Left lobe of liver (tissue), 2 donors: Measurements from ENCODE around the gene SLITRK3. TPM values are rescaled to one million over a fixed set of nuclear protein-coding genes. Genes with fewer than 3 reads are reported as not detected.
A peak's percentile ranks its signal among the peaks of the same experiment; 100 is the strongest.

ENCODE experiments used
- ATAC-seq: fragments of 200-7000 bp; cut with Tn5 transposase; one replicate; pipeline ENCODE4 v1.9.1; 2020; ENCODE audit warnings: mild to moderate bottlenecking, moderate library complexity
- DNase-seq: peaks from one replicate; pipeline ENCODE4 v3.0.0-alpha.2; 2020; ENCODE audit warnings: low spot score
- total RNA-seq: library from RNA; stranded (reverse); gene quantifications from one replicate; pipeline ENCODE4 v1.2.1, GENCODE V29; 2021
- donor health status: DM: no; HTN: no; CAD: no; lungs with moderate emphysema.
- donor health status: DM: no; HTN: yes; CAD: no.

Gene SLITRK3, protein sequence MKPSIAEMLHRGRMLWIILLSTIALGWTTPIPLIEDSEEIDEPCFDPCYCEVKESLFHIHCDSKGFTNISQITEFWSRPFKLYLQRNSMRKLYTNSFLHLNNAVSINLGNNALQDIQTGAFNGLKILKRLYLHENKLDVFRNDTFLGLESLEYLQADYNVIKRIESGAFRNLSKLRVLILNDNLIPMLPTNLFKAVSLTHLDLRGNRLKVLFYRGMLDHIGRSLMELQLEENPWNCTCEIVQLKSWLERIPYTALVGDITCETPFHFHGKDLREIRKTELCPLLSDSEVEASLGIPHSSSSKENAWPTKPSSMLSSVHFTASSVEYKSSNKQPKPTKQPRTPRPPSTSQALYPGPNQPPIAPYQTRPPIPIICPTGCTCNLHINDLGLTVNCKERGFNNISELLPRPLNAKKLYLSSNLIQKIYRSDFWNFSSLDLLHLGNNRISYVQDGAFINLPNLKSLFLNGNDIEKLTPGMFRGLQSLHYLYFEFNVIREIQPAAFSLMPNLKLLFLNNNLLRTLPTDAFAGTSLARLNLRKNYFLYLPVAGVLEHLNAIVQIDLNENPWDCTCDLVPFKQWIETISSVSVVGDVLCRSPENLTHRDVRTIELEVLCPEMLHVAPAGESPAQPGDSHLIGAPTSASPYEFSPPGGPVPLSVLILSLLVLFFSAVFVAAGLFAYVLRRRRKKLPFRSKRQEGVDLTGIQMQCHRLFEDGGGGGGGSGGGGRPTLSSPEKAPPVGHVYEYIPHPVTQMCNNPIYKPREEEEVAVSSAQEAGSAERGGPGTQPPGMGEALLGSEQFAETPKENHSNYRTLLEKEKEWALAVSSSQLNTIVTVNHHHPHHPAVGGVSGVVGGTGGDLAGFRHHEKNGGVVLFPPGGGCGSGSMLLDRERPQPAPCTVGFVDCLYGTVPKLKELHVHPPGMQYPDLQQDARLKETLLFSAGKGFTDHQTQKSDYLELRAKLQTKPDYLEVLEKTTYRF
- total RNA-seq: 0.18 TPM

DNA sequence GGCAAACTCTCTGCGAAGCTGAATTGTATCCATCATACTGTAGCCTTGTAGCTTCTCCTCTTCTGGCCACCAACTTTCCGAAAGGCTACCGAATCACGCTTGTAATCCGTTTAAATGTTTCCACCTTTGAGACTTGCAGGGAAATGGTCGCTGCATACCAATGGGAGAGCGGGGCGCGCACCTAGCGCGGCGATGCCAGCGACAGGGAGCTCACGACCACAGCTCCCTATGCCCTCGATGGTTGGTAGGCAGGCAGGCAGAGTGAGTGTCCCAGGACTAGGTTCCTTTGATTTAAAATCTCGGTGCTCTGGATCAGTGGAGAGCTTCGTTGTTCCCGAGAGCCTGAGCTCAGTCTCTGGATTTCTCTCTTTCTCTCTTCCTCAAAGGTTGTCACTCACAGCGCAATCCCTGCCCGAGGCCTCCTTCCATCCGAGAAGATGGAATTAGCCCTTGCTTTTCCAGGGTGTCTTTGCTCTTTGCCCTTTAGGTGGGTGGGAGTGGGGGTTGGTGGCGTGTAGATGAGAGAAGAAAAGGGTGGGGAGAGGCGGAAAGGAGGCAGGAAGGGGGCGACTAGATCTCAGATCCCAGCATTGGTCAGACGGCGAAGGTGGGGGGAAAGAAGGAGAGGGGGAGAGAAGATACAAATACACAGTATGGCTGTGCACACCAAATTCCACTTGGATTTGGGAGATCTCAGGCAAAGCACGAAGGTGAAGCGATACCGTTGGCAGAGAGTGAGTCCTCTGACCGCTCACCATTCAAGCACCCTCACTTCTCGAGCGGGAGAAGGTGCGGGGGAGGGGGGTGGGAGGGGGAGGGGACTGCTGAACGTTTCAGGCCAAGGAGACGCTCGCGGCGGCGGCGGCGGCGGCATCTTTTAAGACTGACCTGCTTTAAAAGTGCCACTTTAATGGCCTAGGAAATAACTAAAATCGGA lies at the start of gene SLITRK3:
Gene SLITRK3 (minus strand): TSS at position 745 of the 937 bp plus-strand sequence. CDS start 5,554 bp downstream, outside the sequence.
- no peak for DNase-seq
- ATAC-seq: peak; percentile 62

DNA sequence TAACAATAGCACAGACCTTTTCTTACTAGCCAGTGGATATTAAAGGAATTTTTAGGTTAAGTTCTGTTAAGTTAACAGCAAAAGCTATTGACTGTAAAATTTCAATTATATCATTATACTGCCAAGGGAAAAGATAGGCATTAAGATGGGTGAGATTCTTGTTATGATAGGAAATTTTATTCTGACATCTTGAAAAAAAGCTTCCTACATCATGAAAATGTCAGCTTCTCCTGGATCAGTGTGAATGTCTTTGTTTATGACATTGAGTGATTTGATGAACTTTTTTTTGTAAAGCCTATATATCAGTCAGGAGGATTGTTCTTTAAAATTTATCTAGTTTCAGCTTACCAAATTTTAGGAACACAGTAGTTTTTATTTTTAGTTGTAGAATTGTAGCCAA lies 47.4 kb upstream of the SLITRK3 start:
- DNase-seq (no peak), ATAC-seq (no peak)

DNA sequence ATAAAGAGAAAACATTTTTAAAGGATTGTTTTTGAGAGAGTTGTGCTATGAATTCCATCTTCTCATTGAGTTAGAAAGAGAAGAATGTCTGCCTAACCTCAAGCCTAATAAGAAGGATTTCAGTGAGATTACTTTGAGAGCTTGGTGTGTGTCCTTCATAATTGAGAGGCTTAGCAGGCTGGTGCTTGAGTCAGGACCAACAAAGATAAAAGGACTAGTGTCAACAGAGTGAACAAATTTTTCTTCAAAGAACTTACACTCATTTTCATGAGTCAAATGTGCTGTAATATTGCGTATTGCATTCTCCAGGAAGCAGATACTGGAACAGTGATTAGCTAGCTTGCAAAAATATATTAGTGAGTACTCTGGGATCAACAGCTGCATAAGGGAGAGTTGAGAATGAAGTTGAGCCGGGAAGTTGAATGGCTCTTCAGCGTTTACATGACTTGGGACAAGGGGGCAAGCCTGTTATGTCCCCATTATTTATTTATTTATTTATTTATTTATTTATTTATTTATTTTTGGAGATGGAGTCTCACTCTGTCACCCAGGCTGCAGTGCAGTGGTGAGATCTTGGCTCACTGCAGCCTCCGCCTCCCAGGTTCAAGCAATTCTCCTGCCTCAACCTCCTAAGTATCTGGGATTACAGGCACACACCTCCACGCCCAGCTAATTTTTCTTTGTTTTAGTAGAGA lies 37.5 kb upstream of the SLITRK3 start:
- no peak for DNase-seq

DNA sequence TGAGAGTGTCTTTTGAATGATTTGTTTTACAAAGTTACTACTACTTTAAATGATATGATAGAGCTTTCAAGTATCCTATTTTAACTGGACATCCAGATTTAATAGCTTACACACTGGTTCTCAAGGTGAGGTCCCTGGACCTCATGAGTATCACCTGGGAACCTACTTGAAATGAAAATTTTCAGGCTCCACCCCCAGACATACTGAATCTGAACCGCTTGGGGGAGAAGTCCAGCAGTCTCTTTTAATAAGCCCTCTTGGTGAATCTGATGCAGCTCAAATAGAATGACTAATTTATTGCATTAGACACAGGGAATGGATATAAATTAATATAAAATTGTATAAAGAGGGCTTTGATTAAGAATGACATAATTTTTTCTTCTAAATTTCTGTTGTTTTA lies 29.4 kb upstream of the SLITRK3 start:
- ATAC-seq: peak; percentile 40
- DNase-seq: no peak

More for the DNA sequence above, 37.5 kb upstream of the SLITRK3 start:
- ATAC-seq: no peak

DNA sequence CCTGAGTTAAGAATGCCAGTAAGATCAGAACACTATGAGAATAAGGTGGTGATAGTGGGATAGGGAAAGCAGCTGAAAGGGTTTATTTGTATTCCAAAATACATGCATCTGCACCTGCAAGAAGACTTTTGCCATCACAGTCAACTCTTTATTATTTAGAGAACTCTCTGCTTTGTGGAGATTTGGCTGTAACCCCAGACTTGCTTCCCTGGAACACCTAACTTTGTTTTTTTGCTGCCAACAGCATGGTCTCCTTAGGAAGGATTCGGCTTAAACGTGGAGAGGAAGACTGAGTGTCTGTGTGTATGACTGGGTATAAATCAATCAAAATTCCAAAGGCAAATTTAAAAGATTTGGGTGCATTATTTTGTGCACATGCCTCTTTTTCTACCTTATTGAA lies 21.6 kb upstream of the SLITRK3 start:
- DNase-seq (no peak), ATAC-seq (peak; percentile 85)

DNA sequence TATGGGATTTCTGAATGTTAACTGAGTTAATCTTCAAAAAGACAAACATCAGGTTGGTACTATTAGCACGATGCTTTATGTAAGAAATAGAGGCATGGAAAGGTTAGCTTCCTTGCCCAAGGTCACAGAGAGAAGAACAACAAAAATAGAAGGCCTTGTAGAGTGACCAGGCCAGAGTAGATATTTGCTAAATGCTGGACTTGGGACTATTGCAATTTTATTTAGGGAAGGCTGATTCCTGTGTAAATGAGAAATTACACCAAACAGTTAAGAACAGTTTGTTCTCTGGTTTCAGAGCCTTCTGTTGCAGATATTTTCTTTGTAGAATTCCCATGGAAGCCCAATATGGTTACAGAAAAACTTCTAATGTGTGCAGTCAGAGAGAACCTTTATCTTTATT lies 16.4 kb upstream of the SLITRK3 start:
- ATAC-seq (peak; percentile 78), DNase-seq (no peak)

DNA sequence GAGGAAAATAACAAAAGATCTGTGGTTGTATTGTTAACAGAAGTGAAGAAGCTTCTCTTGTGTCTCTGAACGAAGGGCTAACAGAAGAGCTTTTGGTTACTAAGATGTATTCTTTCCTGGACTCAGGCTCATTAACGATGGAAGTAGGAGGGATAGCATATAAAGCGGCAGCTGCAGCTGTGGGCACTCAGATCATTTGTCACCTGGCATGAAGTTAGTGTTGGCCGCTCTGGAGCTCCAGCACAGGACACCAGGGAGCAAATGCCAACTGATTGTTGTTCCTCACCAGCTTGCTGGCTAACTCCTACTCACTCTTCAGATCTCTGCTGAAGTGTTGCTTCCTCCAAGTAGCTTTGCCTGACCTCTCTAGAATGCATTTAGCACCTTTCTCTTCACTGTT lies 15.5 kb upstream of the SLITRK3 start:
- ATAC-seq (peak; percentile 84), DNase-seq (peak; percentile 79)

DNA sequence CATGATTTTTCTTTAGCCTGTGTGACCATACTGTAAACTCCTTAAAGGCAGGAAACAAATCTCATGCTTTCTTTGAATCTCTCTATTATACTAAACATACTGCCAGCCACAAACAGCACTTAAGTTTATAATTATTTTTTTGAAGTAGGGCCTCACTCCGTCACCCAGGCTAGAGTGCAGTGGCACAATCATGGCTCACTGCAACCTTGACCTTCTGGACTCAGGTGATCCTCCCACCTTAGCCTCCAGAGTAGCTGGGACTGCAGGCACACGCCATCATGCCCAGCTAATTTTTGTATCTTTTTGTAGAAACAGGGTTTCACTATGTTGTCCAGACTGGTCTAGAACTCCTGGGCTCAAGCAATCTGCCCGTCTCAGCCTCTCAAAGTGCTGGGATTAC lies 14.5 kb upstream of the SLITRK3 start:
- no peak for DNase-seq
- ATAC-seq: no peak

DNA sequence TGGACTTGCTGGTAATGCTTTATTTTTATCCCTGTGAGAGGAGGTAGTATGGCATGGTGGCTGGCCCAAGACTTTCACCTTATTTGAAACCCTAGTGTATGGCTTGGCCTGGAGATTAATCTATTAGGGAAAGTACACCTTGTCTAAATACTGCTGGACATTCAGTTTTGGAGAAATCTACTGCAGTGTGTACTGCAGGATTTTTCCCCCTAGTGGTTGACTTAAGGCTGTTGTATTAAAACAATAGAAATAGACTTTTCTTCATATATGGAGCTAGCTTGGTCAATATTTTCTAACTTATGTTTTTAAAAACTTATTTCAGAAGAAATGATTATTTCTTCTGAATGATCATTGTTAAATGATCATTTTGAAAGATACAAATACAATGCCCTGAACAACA lies 13.9 kb upstream of the SLITRK3 start:
- DNase-seq: no peak
- ATAC-seq: peak; percentile 16

DNA sequence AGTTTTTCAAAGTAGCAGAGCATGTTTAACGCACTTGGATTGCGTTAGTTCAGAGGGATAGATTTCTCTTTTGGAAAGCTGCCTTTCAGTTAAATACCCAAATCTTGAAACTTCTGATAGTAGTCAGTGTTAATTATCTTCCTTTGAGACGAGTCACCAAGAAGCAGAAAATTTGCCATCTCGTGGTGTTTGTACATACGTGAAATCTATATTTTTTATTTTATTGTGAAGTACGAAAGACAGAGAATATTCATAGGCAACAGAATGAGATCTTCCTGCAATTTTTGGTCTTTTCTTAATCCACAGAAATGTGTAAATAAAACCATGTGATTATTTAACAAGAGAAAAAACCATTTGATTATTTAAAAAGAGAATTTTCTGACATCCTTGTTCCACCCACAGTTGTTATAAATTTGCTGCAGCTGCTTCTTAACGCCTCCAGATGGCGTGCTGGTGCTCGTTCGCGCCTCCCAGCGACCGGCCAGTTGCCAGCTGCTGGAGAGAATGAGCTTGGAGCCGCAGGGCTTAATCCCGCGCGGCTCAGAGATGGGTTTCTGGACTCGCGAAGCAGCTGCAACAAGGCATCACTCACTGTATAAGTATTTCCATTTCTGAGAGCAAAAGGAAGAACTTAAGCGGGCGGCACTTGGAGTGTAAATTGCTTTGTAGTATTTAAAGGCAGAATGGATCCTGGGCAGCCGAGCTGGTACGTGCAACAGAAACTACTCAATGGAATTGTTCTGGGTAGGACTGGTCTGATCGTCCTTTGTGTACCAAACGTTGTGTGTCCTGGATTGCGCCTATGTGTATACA lies 10.5 kb upstream of the SLITRK3 start:
- DNase-seq (peak; percentile 85), ATAC-seq (peak; percentile 96)

DNA sequence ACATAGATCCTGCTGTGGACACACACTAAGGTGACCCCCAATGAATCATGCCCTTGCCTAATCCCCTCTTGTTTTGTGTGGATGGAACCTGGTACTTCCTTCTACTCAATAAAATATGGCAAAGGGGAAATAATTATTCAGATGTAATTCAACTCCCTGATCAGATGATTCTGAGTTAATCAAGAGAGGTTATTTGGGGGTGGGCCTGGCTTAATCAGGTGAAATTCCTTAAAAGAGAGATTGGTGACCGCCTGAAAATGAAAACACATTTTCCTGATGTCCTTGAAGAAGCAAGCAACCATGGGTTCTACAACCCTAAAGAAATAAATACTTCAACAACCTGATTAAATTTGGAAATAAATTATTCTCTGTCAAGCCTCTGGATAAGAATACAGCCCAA lies 8.3 kb upstream of the SLITRK3 start:
- no peak for DNase-seq

DNA sequence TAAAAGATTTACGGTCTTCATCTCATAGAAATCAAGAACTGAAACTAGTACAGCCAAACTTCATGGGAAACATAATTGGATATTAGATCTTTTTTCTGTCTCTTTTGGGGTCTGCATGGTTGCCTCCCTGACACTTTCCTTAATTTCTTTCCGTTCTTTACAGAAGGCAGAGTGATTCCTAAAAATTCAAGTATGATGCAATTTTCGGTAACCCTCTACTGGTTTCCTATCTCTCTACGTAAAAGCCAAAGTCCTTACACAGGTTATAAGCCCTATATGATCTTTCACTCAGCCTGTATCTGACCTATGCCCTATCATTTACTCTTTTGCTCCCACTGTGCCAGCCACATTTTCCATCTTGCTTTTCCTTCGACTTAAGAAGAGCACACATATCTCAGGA lies 6.8 kb upstream of the SLITRK3 start:
- no peak for ATAC-seq
- DNase-seq: no peak

More for the DNA sequence above, 8.3 kb upstream of the SLITRK3 start:
- no peak for ATAC-seq

DNA sequence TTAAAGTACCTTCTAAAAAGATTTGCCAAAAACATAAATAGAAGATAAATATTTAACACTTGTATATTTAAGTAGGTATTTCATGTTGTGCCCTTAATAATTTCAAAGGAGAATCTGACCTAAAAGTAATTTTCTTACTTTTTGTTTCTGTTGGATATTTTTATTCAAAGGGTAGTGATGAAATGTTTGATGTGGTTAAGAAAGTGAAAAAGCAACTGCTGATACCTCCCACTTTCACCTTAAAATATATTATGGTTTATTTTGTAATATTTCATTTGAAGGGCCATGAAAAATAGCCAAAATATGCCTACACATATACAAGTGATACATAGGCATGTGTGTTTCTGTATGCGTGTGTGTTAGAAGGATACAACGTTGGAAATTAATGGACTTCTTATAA lies 5.8 kb upstream of the SLITRK3 start:
- no peak for ATAC-seq
- no peak for DNase-seq

DNA sequence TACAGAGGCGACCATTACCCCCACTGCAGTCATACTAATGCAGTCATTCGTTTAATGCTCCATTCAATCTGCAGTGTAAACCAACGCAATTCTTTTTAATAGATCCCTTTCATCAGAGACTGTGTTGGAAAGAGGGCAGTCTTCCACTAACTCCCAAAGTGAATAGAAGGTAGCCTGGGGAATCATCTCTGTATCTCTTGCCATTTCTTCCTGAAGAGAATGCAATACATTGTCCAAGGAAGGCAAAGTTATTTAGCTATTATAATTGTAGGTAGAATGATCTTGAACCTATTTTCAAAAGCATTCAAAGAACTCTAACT lies 1.3 kb upstream of the SLITRK3 start:
- ATAC-seq (no peak), DNase-seq (no peak)

DNA sequence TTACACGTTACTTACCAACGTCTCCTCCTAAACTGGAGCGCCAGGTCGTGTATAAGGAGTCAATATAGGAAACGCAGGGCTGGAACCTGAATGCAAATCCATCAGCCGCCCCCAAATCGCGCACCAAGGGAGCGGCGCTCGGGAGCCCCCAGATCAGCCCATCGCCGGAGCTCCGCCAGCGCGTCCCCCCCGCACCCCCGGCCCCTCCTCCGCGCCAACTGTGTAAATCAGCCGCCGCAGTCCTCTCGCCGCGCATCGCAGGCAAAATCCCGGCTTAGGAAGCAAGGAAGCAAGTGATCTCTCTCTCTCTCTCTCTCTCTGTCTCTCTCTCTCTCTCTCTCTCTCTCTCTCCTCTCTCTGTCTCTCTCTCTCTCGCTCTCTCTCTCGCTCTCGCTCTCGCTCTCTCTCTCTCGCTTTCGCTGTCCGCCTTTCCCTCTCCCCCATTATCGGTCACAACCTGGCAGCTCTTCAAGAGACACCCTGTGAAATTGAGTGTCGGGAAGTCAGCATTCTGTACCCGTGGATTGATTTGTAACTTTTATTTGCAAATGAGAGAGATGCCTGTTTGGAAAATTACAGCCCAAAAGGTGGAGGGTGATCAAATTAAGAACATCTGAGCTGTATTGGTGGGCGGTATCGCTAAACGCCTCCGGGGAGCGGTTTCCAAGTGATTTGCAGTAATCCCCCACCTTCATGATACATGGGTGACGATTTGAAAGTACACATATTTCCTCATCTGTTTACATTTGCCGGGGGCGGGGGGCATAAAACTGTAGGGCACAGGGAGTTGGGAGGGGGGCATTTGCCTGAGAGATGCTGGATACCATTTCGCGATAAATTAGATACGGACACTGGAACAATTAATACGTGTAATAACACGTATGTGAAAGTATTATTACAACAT lies 645 bp upstream of the SLITRK3 start:
- DNase-seq (no peak), ATAC-seq (peak; percentile 39)

DNA sequence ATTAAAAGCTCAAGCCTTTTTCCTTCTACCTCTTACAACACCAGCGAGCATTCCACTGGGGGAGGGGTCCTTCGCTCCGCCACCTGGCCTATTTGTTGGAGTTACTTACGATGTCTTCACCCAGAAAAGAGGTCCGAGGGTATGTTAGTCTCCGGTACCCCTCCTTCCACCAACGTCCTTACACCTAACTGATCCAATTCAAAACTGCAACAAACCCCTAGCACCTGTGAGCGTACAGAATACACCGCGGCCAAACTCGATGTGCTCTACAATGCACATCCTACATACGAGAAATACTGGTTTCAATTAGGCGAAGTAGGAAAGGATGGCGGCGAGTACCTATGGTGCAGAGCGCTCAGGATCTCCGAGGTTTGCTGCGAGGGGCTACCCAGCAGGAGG lies 944 bp downstream of the SLITRK3 start:
- peak; percentile 28 for ATAC-seq
- no peak for DNase-seq

DNA sequence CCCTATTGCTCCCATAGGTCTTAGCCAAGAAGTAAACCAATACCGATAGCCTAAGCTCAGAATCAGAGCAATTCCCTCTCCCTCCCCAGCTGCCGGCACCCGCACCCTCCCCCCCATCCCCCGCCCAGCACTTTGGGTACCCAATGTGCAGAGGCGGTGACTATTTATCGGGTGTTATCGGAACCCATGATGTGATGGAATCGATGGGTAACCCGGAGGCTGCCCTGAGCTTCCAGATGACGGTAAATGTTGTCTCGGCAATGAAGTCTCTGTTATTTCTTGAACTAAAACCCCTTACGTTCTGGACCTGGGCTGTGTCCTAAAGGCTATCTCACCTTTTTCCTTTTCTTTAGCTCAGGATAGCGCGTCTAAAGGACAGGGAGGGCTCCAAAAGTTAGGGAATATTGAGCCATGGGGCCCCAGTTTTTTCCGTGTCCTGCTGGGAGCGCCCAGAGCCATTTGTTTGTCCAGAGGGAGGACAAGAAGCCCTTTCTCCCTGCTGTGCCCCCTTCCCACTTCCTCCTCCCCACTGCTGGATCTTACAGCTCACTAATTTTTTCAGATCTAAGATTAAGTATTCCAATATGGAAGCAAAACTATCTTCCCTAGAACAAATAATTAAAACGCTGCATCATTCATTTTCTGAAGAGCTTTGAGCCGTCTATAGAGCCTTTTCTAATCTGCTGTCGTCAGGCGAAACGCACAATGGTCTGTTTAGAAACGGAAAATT lies 1.5 kb downstream of the SLITRK3 start:
- DNase-seq (no peak), ATAC-seq (no peak)
